Stimulated activated CD8-positive, alpha-beta memory T cell treated with anti-CD3 and anti-CD28 coated beads, Interleukin-2, amount 100 ng/mL, for 48 hours (primary cell): Measurements from ENCODE around the gene DCC.
"Not testable (repeated sequence)": the region's sequence is repeated elsewhere in the genome, so short reads cannot be mapped to it uniquely, and the experiment has no call there.

Experiments
- DNase-seq, 2 donors: peaks; one replicate each; pipeline ENCODE4 v3.0.0-alpha.2; 2020; ENCODE audit warnings: low read depth in 2 of 2

DCC gene

GRCh38 chr18:53387581-53387980 lies 1047.6 kb downstream of the DCC start:
- DNase-seq, result no peak

- no peak for DNase-seq
Measured at GRCh38 chr18:53402670-53403069, 1062.7 kb downstream of the DCC start.

- no peak for DNase-seq
Measured at GRCh38 chr18:53408271-53408670, 1068.3 kb downstream of the DCC start.

GRCh38 chr18:53411511-53411910 lies 1071.5 kb downstream of the DCC start:
- DNase-seq, result no peak

- DNase-seq, result no peak
Measured at GRCh38 chr18:53417003-53417402, 1077.0 kb downstream of the DCC start.

GRCh38 chr18:53421869-53422268 lies 1081.9 kb downstream of the DCC start:
- DNase-seq, result no peak

GRCh38 chr18:53422896-53423295 lies 1082.9 kb downstream of the DCC start:
- no peak for DNase-seq

- no peak for DNase-seq
Measured at GRCh38 chr18:53426666-53427184, 1086.7 kb downstream of the DCC start.

GRCh38 chr18:53441761-53442414 lies 1101.9 kb downstream of the DCC start:
- DNase-seq, result no peak

- DNase-seq, result no peak
Measured at GRCh38 chr18:53442415-53442783, 1102.4 kb downstream of the DCC start.

GRCh38 chr18:53443336-53443735 lies 1103.3 kb downstream of the DCC start:
- no peak for DNase-seq

GRCh38 chr18:53443831-53444230 lies 1103.8 kb downstream of the DCC start:
- no peak for DNase-seq

- no peak for DNase-seq
Measured at GRCh38 chr18:53451902-53452301, 1111.9 kb downstream of the DCC start.

- DNase-seq, result no peak
Measured at GRCh38 chr18:53457068-53457467, 1117.1 kb downstream of the DCC start.

GRCh38 chr18:53458268-53458667 lies 1118.3 kb downstream of the DCC start:
- no peak for DNase-seq

- no peak for DNase-seq
Measured at GRCh38 chr18:53458944-53459580, 1119.1 kb downstream of the DCC start.

- DNase-seq, result no peak
Measured at GRCh38 chr18:53467756-53468155, 1127.8 kb downstream of the DCC start.

GRCh38 chr18:53468173-53468572 lies 1128.2 kb downstream of the DCC start:
- DNase-seq, result not testable (repeated sequence)

GRCh38 chr18:53472546-53472945 lies 1132.5 kb downstream of the DCC start:
- DNase-seq, result no peak

GRCh38 chr18:53478155-53478554 lies 1138.2 kb downstream of the DCC start:
- no peak for DNase-seq

- no peak for DNase-seq
Measured at GRCh38 chr18:53486296-53486695, 1146.3 kb downstream of the DCC start.

- DNase-seq, result no peak
Measured at GRCh38 chr18:53489266-53489665, 1149.3 kb downstream of the DCC start.

GRCh38 chr18:53490019-53490418 lies 1150.0 kb downstream of the DCC start:
- no peak for DNase-seq

- no peak for DNase-seq
Measured at GRCh38 chr18:53496028-53496427, 1156.0 kb downstream of the DCC start.
